HepG2 (cell line): ENCODE results near the gene PCSK7. TPM values are rescaled to one million over a fixed set of nuclear protein-coding genes. Genes with fewer than 3 reads are reported as not detected.

Source experiments
- BRCA1 ChIP-seq: sonication (generic); formaldehyde crosslinking; IDR thresholded peaks from 2 replicates; pipeline ENCODE4 v1.4.0; 2020; ENCODE audit warnings: missing genetic modification reagents
- CBX5 ChIP-seq: sonication (generic); formaldehyde crosslinking; IDR thresholded peaks from 2 replicates; pipeline ENCODE4 v1.4.0; 2020; ENCODE audit warnings: missing genetic modification reagents, borderline replicate concordance
- CHD4 ChIP-seq: fragments of 200-600 bp; sonication (generic); IDR thresholded peaks from 2 replicates; pipeline ENCODE4 v1.7.0; 2017; ENCODE audit warnings: mild to moderate bottlenecking, low read length, borderline replicate concordance
- FOXA3 ChIP-seq: IDR thresholded peaks from 2 replicates; pipeline ENCODE4 v1.6.1; 2016; ENCODE audit warnings: missing genetic modification reagents, missing compliant biosample characterization
- HNRNPH1 ChIP-seq: fragments of 200-400 bp; formaldehyde crosslinking; optimal IDR thresholded peaks from 2 replicates; pipeline ENCODE3; 2017; ENCODE audit warnings: mild to moderate bottlenecking, low read depth, low read length
- HNRNPL ChIP-seq: fragments of 200-400 bp; formaldehyde crosslinking; IDR thresholded peaks from 2 replicates; pipeline ENCODE4 v1.6.1; 2017; ENCODE audit warnings: mild to moderate bottlenecking, low read depth, low read length
- ISL2 ChIP-seq: sonication (generic); formaldehyde crosslinking; IDR thresholded peaks from 2 replicates; pipeline ENCODE4 v1.5.0; 2020; ENCODE audit warnings: missing genetic modification reagents
- KLF12 ChIP-seq: sonication (generic); formaldehyde crosslinking; IDR thresholded peaks from 2 replicates; pipeline ENCODE4 v1.4.0; 2020; ENCODE audit warnings: missing genetic modification reagents, borderline replicate concordance
- KMT2B ChIP-seq: IDR thresholded peaks from 2 replicates; pipeline ENCODE4 v1.6.1; 2016; ENCODE audit warnings: missing genetic modification reagents, missing compliant biosample characterization
- MBD4 ChIP-seq: IDR thresholded peaks from 2 replicates; pipeline ENCODE4 v1.6.1; 2012; ENCODE audit warnings: low read length, inconsistent platforms, borderline replicate concordance
- PHF20 ChIP-seq: sonication (generic); formaldehyde crosslinking; IDR thresholded peaks from 2 replicates; pipeline ENCODE4 v1.5.0; 2020; ENCODE audit warnings: mild to moderate bottlenecking, missing genetic modification reagents
- RBM39 ChIP-seq: fragments of 200-400 bp; formaldehyde crosslinking; IDR thresholded peaks from one replicate; pipeline ENCODE4 v1.6.1; 2018; ENCODE audit warnings: antibody characterized with exemption, mild to moderate bottlenecking, low read depth, low read length; ENCODE audit not compliant: poor library complexity, severe bottlenecking
- SALL2 ChIP-seq: sonication (generic); formaldehyde crosslinking; IDR thresholded peaks from 2 replicates; pipeline ENCODE4 v1.8.1; 2023; ENCODE audit warnings: mild to moderate bottlenecking, missing genetic modification reagents, inconsistent platforms
- SMARCC2 ChIP-seq: fragments of 450-650 bp; IDR thresholded peaks from 2 replicates; pipeline ENCODE4 v1.6.1; 2017; ENCODE audit warnings: antibody characterized with exemption, mild to moderate bottlenecking
- TP53 ChIP-seq: sonication (generic); formaldehyde crosslinking; conservative IDR thresholded peaks from 2 replicates; pipeline ENCODE4 v1.4.0; 2020; ENCODE audit warnings: missing genetic modification reagents
- ZBTB21 ChIP-seq: sonication (generic); formaldehyde crosslinking; IDR thresholded peaks from 2 replicates; pipeline ENCODE4 v1.4.0; 2020; ENCODE audit warnings: missing genetic modification reagents
- ZFP1 ChIP-seq: IDR thresholded peaks from 2 replicates; pipeline ENCODE4 v1.6.1; 2016
- ZFY ChIP-seq: sonication (generic); formaldehyde crosslinking; IDR thresholded peaks from 2 replicates; pipeline ENCODE4 v1.4.0; 2020; ENCODE audit warnings: missing genetic modification reagents
- ZNF24 ChIP-seq: fragments of 450-650 bp; IDR thresholded peaks from 2 replicates; pipeline ENCODE4 v1.6.1; 2017; ENCODE audit warnings: antibody characterized with exemption, mild to moderate bottlenecking
- ZNF282 ChIP-seq: fragments of 450-650 bp; IDR thresholded peaks from 2 replicates; pipeline ENCODE4 v1.6.1; 2018; ENCODE audit not compliant: partially characterized antibody
- ZNF333 ChIP-seq: sonication (generic); formaldehyde crosslinking; IDR thresholded peaks from 2 replicates; pipeline ENCODE4 v1.4.0; 2020; ENCODE audit warnings: mild to moderate bottlenecking, missing genetic modification reagents, borderline replicate concordance
- ZNF484 ChIP-seq: sonication (generic); formaldehyde crosslinking; IDR thresholded peaks from 2 replicates; pipeline ENCODE4 v1.5.1; 2020; ENCODE audit warnings: mild to moderate bottlenecking, low read depth, missing genetic modification reagents, borderline replicate concordance
- ZNF501 ChIP-seq: sonication (generic); formaldehyde crosslinking; IDR thresholded peaks from 2 replicates; pipeline ENCODE4 v1.5.1; 2020; ENCODE audit warnings: mild to moderate bottlenecking, moderate library complexity, missing genetic modification reagents
- ZNF558 ChIP-seq: sonication (generic); formaldehyde crosslinking; IDR thresholded peaks from 2 replicates; pipeline ENCODE4 v1.9.0; 2022; ENCODE audit warnings: mild to moderate bottlenecking, missing genetic modification reagents, borderline replicate concordance
- ZNF577 ChIP-seq: sonication (generic); formaldehyde crosslinking; IDR thresholded peaks from 2 replicates; pipeline ENCODE4 v1.4.0; 2020; ENCODE audit warnings: mild to moderate bottlenecking, low read depth, missing genetic modification reagents, borderline replicate concordance
- ZNF616 ChIP-seq: sonication (generic); formaldehyde crosslinking; IDR thresholded peaks from 2 replicates; pipeline ENCODE4 v1.5.0; 2020; ENCODE audit warnings: low read depth, mild to moderate bottlenecking, missing genetic modification reagents
- ZNF678 ChIP-seq: sonication (generic); formaldehyde crosslinking; IDR thresholded peaks from 2 replicates; pipeline ENCODE4 v1.4.0; 2020; ENCODE audit warnings: mild to moderate bottlenecking, missing genetic modification reagents
- ZNF747 ChIP-seq: sonication (generic); formaldehyde crosslinking; IDR thresholded peaks from 2 replicates; pipeline ENCODE4 v1.8.1; 2023; ENCODE audit warnings: missing genetic modification reagents, mild to moderate bottlenecking, borderline replicate concordance
- ZNF782 ChIP-seq: sonication (generic); formaldehyde crosslinking; IDR thresholded peaks from 2 replicates; pipeline ENCODE4 v1.4.0; 2020; ENCODE audit warnings: missing genetic modification reagents, mild to moderate bottlenecking, borderline replicate concordance
- polyA plus RNA-seq, 8 experiments: library from polyadenylated mRNA; depleted of rRNA in 3 of 8; stranded (reverse) in 7 of 8; unstranded in 1 of 8; fragments of >200 nt; fragmentation: Illumina TruSeq in 4 of 8; extraction: Trizol in 4 of 8; gene quantifications; 2 replicates each; pipeline versions ENCODE4 v1.2.1 to v1.2.3, GENCODE V29; 2011 to 2016; ENCODE audit warnings: low read depth in 4 of 8, missing spikeins in 1 of 8, mixed read lengths in 1 of 8; ENCODE audit not compliant: insufficient read depth in 1 of 8
- total RNA-seq, 5 experiments: library from RNA; depleted of rRNA; stranded (reverse); fragments of >200 nt; fragmentation: Illumina TruSeq; extraction: Trizol; gene quantifications; 2 replicates each; pipeline ENCODE4 v1.2.3, GENCODE V29; 2016; ENCODE audit warnings: low read depth in 1 of 5
- TF ChIP-seq, protein P1 (sequence below): IDR thresholded peaks from 2 replicates; pipeline ENCODE4 v1.6.1; 2016; ENCODE audit warnings: missing compliant biosample characterization, missing genetic modification reagents, borderline replicate concordance
- TF ChIP-seq, protein P2 (sequence below): IDR thresholded peaks from 2 replicates; pipeline ENCODE4 v1.6.1; 2016
- TF ChIP-seq, protein P3 (sequence below): IDR thresholded peaks from 2 replicates; pipeline ENCODE4 v1.6.1; 2016; ENCODE audit warnings: missing genetic modification reagents, missing compliant biosample characterization

Gene PCSK7
- total and polyA plus RNA-seq, 2 of the 13 experiments (the other 11 are each of a cell fraction or from before 2014, with no cell fraction given), result 13.4 to 13.8 TPM

DNA sequence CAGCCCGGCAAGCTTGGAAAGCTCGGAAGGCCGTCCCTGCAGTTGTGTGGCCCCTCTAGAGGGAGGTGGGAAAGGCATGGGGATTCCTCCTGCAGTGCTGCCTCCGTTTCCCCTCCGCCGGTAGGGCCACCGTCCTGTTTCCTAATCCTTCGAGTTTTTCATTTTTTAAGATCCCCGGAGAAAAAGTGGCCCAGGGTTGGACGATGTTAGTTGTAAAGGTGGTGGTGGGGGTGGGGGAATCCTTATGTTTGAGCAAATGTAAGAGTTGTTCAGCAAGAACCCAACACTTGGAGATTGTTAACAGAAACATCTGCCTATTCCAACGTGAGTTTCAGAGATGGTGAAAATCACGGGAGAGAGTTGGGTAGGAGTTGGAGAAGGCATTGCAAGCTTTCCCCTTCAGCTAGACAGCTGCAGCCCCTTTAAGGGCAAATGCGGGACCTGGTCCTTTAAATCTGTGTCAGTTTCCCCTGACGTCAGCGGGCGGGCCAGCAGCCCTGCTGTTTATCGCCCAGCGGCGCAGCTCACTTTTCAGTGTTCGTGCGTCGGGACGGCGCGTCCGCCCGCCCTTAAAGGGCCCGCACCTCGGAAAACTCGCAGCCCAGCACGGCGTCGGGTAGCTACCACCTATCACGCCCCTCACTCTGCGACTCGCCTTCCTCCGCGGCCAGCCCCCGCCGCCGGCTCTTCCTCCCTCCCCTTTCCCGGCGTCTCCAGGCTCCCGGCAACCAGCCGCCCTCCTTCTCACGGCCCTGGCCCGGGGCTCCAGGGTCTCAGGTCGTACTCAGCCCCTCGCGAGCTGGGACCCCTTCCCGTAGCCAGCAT, 53.5 kb downstream of the PCSK7 start, which contains the start of gene SIDT2 (continued):
- TF ChIP-seq, protein P1, sequence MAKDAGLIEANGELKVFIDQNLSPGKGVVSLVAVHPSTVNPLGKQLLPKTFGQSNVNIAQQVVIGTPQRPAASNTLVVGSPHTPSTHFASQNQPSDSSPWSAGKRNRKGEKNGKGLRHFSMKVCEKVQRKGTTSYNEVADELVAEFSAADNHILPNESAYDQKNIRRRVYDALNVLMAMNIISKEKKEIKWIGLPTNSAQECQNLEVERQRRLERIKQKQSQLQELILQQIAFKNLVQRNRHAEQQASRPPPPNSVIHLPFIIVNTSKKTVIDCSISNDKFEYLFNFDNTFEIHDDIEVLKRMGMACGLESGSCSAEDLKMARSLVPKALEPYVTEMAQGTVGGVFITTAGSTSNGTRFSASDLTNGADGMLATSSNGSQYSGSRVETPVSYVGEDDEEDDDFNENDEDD (CRISPR knock-in tag), result peak; percentile 59; the same call in 1 of the 2 replicates
- TF ChIP-seq KLF12 (CRISPR knock-in tag) (no peak), TP53 (CRISPR knock-in tag) (no peak), ZNF678 (CRISPR knock-in tag) (no peak), ZNF747 (CRISPR knock-in tag) (peak; percentile 78; the same call in 1 of the 2 replicates), SALL2 (no peak), SMARCC2 (no peak), ZNF782 (no peak), HNRNPH1 (no peak), KMT2B (CRISPR knock-in tag) (peak; percentile 65), ZNF501 (CRISPR knock-in tag) (peak; percentile 31; the same call in 1 of the 2 replicates), ZNF282 (no peak), ISL2 (CRISPR knock-in tag) (peak; percentile 23; the same call in 1 of the 2 replicates), ZFY (CRISPR knock-in tag) (no peak), BRCA1 (CRISPR knock-in tag) (no peak), HNRNPL (no peak), RBM39 (peak; percentile 29), ZNF333 (no peak), CHD4 (no peak), ZNF616 (CRISPR knock-in tag) (no peak; the same call in 1 of the 2 replicates), ZNF558 (CRISPR knock-in tag) (no peak; the same call in 1 of the 2 replicates), ZBTB21 (CRISPR knock-in tag) (no peak), MBD4 (no peak), FOXA3 (CRISPR knock-in tag) (peak; percentile 63), ZNF484 (CRISPR knock-in tag) (no peak), ZNF577 (CRISPR knock-in tag) (no peak), ZFP1 (CRISPR knock-in tag) (no peak), PHF20 (CRISPR knock-in tag) (0 out of 2 replicates have a peak, but pooled peaks have one; percentile 23), ZNF24 (no peak), CBX5 (CRISPR knock-in tag) (no peak)
- TF ChIP-seq, protein P2, sequence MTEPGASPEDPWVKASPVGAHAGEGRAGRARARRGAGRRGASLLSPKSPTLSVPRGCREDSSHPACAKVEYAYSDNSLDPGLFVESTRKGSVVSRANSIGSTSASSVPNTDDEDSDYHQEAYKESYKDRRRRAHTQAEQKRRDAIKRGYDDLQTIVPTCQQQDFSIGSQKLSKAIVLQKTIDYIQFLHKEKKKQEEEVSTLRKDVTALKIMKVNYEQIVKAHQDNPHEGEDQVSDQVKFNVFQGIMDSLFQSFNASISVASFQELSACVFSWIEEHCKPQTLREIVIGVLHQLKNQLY (CRISPR knock-in tag), result no peak
- TF ChIP-seq, protein P3, sequence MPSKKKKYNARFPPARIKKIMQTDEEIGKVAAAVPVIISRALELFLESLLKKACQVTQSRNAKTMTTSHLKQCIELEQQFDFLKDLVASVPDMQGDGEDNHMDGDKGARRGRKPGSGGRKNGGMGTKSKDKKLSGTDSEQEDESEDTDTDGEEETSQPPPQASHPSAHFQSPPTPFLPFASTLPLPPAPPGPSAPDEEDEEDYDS, result peak; percentile 88
